Tibial artery (tissue), 4 donors: ENCODE data around the gene PSMD13.

Experiments
- DNase-seq, 2 donors: peaks; one replicate each; pipeline ENCODE4 v3.0.0-alpha.2; 2019
- H3K27ac ChIP-seq, 2 donors: fragments of 200-600 bp; sonication (generic) in 1 of 2; 1 replicate in 1 of 2; 2 replicates in 1 of 2; pipeline ENCODE4 v1.5.1; 2018 to 2019; ENCODE audit warnings: mild to moderate bottlenecking in 1 of 2
- H3K27me3 ChIP-seq, 2 donors: fragments of 200-600 bp; sonication (generic) in 1 of 2; one replicate each; pipeline versions ENCODE4 v1.5.1 to v1.6.0; 2016 to 2019
- H3K36me3 ChIP-seq, 3 donors: fragments of 200-600 bp; sonication (generic) in 2 of 3; one replicate each; pipeline ENCODE4 v1.5.1; 2016 to 2019; ENCODE audit warnings: mild to moderate bottlenecking in 2 of 3
- H3K4me1 ChIP-seq, 4 donors: fragments of 200-600 bp; sonication (generic) in 2 of 4; 1 replicate in 3 of 4; 2 replicates in 1 of 4; pipeline ENCODE4 v1.5.1; 2016 to 2019
- H3K4me3 ChIP-seq, 2 donors: fragments of 200-600 bp; sonication (generic) in 1 of 2; 1 replicate in 1 of 2; 2 replicates in 1 of 2; pipeline ENCODE4 v1.5.1; 2018 to 2019; ENCODE audit warnings: mild to moderate bottlenecking in 2 of 2
- H3K9me3 ChIP-seq, 3 donors: fragments of 200-600 bp; sonication (generic) in 1 of 3; one replicate each; pipeline ENCODE4 v1.5.1; 2016 to 2019
- intact Hi-C: fragments of 100-400 bp; cut with DNase I; formaldehyde crosslinking; loops from one replicate; pipeline ENCODE4 v1.15.0; 2023; ENCODE audit warnings: low total_unique reads
- TF ChIP-seq, protein P1 (sequence below), 2 experiments: fragments of 200-600 bp in 1 of 2; fragments of 450-650 bp in 1 of 2; IDR thresholded peaks; one replicate each; pipeline ENCODE4 v1.5.1; 2017 to 2019; ENCODE audit warnings: antibody characterized with exemption in 2 of 2, mild to moderate bottlenecking in 1 of 2, moderate library complexity in 1 of 2

The PSMD13 gene

GRCh38 chr11:253160-253885, 16.5 kb downstream of the PSMD13 start:
- Histone ChIP-seq H3K9me3 (no peaks in the 10 kb centered on the region), H3K4me1 (no peaks in the 10 kb centered on the region), H3K4me3 (no peak overlapping the region), H3K27ac (no peak overlapping the region), H3K36me3 (peaks cover 9 to 56% (median 51%) of the 10 kb centered on the region in 3 donors), H3K27me3 (peaks cover 0 to 8% of the 10 kb centered on the region in 2 donors)
- TF ChIP-seq, protein P1, sequence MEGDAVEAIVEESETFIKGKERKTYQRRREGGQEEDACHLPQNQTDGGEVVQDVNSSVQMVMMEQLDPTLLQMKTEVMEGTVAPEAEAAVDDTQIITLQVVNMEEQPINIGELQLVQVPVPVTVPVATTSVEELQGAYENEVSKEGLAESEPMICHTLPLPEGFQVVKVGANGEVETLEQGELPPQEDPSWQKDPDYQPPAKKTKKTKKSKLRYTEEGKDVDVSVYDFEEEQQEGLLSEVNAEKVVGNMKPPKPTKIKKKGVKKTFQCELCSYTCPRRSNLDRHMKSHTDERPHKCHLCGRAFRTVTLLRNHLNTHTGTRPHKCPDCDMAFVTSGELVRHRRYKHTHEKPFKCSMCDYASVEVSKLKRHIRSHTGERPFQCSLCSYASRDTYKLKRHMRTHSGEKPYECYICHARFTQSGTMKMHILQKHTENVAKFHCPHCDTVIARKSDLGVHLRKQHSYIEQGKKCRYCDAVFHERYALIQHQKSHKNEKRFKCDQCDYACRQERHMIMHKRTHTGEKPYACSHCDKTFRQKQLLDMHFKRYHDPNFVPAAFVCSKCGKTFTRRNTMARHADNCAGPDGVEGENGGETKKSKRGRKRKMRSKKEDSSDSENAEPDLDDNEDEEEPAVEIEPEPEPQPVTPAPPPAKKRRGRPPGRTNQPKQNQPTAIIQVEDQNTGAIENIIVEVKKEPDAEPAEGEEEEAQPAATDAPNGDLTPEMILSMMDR (IDR thresholded peaks at IDR 0.05): no peak
- intact Hi-C loops: loop anchor here (10.0 kb wide), 1 partner anchor 51 kb away; the partner anchor contains the start of gene IFITM2
- DNase-seq: no peak

DNA sequence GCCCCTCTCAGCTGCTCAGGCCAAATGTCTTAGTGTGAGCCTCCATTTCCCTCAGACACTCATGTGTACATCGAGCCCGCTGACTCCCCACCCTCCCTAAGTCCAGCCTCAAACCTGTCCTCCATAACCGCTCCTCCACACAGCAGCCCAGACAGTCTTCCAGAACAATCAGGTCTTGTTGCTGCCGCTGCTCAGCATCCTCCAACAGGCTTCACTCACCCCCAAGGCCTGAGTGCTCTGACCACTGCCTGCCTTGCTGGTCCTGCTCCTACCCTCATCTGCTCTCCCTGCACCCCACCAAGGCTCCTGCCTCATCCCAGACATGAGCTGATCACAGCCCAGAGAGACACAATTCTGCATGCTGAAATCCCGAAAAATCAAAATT, 17.1 kb downstream of the PSMD13 start:
- Histone ChIP-seq H3K27ac (no peak overlapping the region), H3K9me3 (no peaks in the 10 kb centered on the region), H3K4me3 (no peak overlapping the region), H3K36me3 (peaks cover 3 to 50% (median 46%) of the 10 kb centered on the region in 3 donors), H3K27me3 (peaks cover 0 to 10% of the 10 kb centered on the region in 2 donors), H3K4me1 (no peaks in the 10 kb centered on the region)
- intact Hi-C loops: loop anchor here (10.0 kb wide), 1 partner anchor 51 kb away; the partner anchor contains the start of gene IFITM2
- TF ChIP-seq, protein P1 (IDR thresholded peaks at IDR 0.05): no peak
- peak in 1 of 2 donors; percentile 39 for DNase-seq

- Histone ChIP-seq H3K4me3 (no peak overlapping the region), H3K36me3 (peaks cover 0 to 39% (median 33%) of the 10 kb centered on the region in 3 donors), H3K9me3 (no peaks in the 10 kb centered on the region), H3K4me1 (no peaks in the 10 kb centered on the region), H3K27ac (no peak overlapping the region), H3K27me3 (peaks cover 0 to 14% of the 10 kb centered on the region in 2 donors)
- no peak for DNase-seq
- TF ChIP-seq, protein P1 (IDR thresholded peaks at IDR 0.05): no peak
- intact Hi-C loops: loop anchor here (10.0 kb wide), 1 partner anchor 50 kb away; the partner anchor contains the start of gene IFITM2
These were observed 18.4 kb downstream of the PSMD13 start for GRCh38 chr11:255176-255575.

DNA sequence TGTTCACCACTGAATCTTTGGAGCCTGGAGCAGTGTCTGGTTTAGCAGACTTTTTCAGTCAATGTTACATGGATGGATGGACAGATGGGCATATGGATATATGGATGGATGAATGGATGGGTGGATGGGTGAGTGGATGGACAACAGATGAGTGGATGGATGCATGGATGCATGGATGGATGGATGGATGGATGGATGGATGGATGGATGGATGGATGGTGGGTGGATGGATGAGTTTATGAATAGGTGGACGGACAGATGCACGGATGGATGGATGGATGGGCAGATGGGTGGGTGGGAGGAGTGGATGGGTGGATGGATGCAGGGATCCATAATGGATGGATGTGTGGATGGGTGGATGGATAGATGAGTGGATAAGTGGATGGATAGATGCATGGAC, 19.0 kb downstream of the PSMD13 start:
- Histone ChIP-seq H3K27ac (no peak overlapping the region), H3K4me1 (no peaks in the 10 kb centered on the region), H3K4me3 (no peak overlapping the region), H3K36me3 (peaks cover 0 to 33% (median 27%) of the 10 kb centered on the region in 3 donors), H3K27me3 (peaks cover 0 to 14% of the 10 kb centered on the region in 2 donors), H3K9me3 (no peaks in the 10 kb centered on the region)
- intact Hi-C loops: loop anchor here (10.0 kb wide), 1 partner anchor 49 kb away; the partner anchor contains the start of gene IFITM2
- DNase-seq: peak in 1 of 2 donors; percentile 40
- TF ChIP-seq, protein P1 (IDR thresholded peaks at IDR 0.05): no peak

GRCh38 chr11:256952-257737, 20.4 kb downstream of the PSMD13 start:
- peaks cover 0 to 19% (median 15%) of the 10 kb centered on the region in 3 donors for H3K36me3 ChIP-seq
- H3K27me3 ChIP-seq: peaks cover 0 to 14% of the 10 kb centered on the region in 2 donors
- no peak overlapping the region for H3K27ac ChIP-seq
- no peaks in the 10 kb centered on the region for H3K4me1 ChIP-seq
- intact Hi-C loops: loop anchor here (10.0 kb wide), 1 partner anchor 48 kb away; the partner anchor contains the start of gene IFITM2
- H3K4me3 ChIP-seq: no peak overlapping the region
- TF ChIP-seq, protein P1 (IDR thresholded peaks at IDR 0.05): no peak
- no peak for DNase-seq
- no peaks in the 10 kb centered on the region for H3K9me3 ChIP-seq
